Mesenchymal stem cell (in vitro differentiated cells and primary cell): Measurements from ENCODE around the gene SLC13A5. TPM values are rescaled to one million over a fixed set of nuclear protein-coding genes. Genes with fewer than 3 reads are reported as not detected.

ENCODE experiments used
- DNase-seq: peaks from one replicate; pipeline ENCODE4 v3.0.0-alpha.2; 2013
- H2AFZ ChIP-seq: one replicate; pipeline ENCODE4 v1.6.1; 2013; ENCODE audit warnings: low read depth, mild to moderate bottlenecking, control low read depth, inconsistent platforms, low read length, moderate library complexity
- H2AK5ac ChIP-seq: 2 replicates; pipeline ENCODE4 v1.6.1; 2013; ENCODE audit warnings: low read length, moderate library complexity, mild to moderate bottlenecking, inconsistent platforms; ENCODE audit not compliant: severe bottlenecking
- H2BK120ac ChIP-seq: one replicate; pipeline ENCODE4 v1.6.1; 2013; ENCODE audit warnings: low read depth, mild to moderate bottlenecking, inconsistent platforms, low read length, moderate library complexity
- H2BK12ac ChIP-seq, 2 experiments: one replicate each; pipeline ENCODE4 v1.6.1; 2013; ENCODE audit warnings: inconsistent platforms in 2 of 2, low read length in 2 of 2, mild to moderate bottlenecking in 2 of 2, moderate library complexity in 2 of 2, control low read depth in 1 of 2
- H2BK15ac ChIP-seq: one replicate; pipeline ENCODE4 v1.6.1; 2013; ENCODE audit warnings: mild to moderate bottlenecking, low read depth, inconsistent platforms; ENCODE audit not compliant: poor library complexity, severe bottlenecking
- H2BK5ac ChIP-seq: 2 replicates; pipeline ENCODE4 v1.6.1; 2013; ENCODE audit warnings: low read depth, mild to moderate bottlenecking, low read length, control low read depth, inconsistent platforms; ENCODE audit not compliant: poor library complexity, severe bottlenecking
- H3K14ac ChIP-seq, 2 experiments: one replicate each; pipeline ENCODE4 v1.6.1; 2013; ENCODE audit warnings: inconsistent platforms in 2 of 2, low read length in 2 of 2, control low read depth in 1 of 2, mild to moderate bottlenecking in 1 of 2, moderate library complexity in 1 of 2
- H3K18ac ChIP-seq, 2 experiments: one replicate each; pipeline ENCODE4 v1.6.1; 2013; ENCODE audit warnings: inconsistent platforms in 2 of 2, low read length in 2 of 2, control low read depth in 1 of 2, low read depth in 1 of 2, mild to moderate bottlenecking in 1 of 2
- H3K23ac ChIP-seq, 2 experiments: one replicate each; pipeline ENCODE4 v1.6.1; 2013; ENCODE audit warnings: inconsistent platforms in 2 of 2, low read length in 2 of 2, mild to moderate bottlenecking in 2 of 2, moderate library complexity in 2 of 2, control low read depth in 1 of 2
- H3K27ac ChIP-seq: 2 replicates; pipeline ENCODE4 v1.5.1; 2013; ENCODE audit warnings: mild to moderate bottlenecking, moderate library complexity, low read length, control low read depth, inconsistent platforms; ENCODE audit not compliant: poor library complexity, severe bottlenecking
- H3K27me3 ChIP-seq, 2 experiments: 2 replicates each; pipeline versions ENCODE4 v1.6.1 to v1.7.0; 2013; ENCODE audit warnings: low read length in 2 of 2, mild to moderate bottlenecking in 2 of 2, moderate library complexity in 2 of 2, control low read depth in 1 of 2, inconsistent platforms in 1 of 2; ENCODE audit not compliant: control insufficient read depth in 1 of 2, insufficient read depth in 1 of 2
- H3K36me3 ChIP-seq, 2 experiments: 2 replicates each; pipeline versions ENCODE4 v1.6.1 to v1.7.0; 2013; ENCODE audit warnings: low read length in 2 of 2, control low read depth in 1 of 2, inconsistent platforms in 1 of 2, low read depth in 1 of 2, mild to moderate bottlenecking in 1 of 2; ENCODE audit not compliant: insufficient read depth in 2 of 2, control insufficient read depth in 1 of 2
- H3K4ac ChIP-seq, 2 experiments: one replicate each; pipeline ENCODE4 v1.6.1; 2013; ENCODE audit warnings: inconsistent platforms in 2 of 2, low read length in 2 of 2, mild to moderate bottlenecking in 2 of 2, moderate library complexity in 2 of 2, control low read depth in 1 of 2, low read depth in 1 of 2
- H3K4me1 ChIP-seq: 2 replicates; pipeline ENCODE4 v1.6.1; 2013; ENCODE audit warnings: low read depth, low read length, control low read depth; ENCODE audit not compliant: control insufficient read depth, insufficient read depth
- H3K4me2 ChIP-seq: 2 replicates; pipeline ENCODE4 v1.6.1; 2013; ENCODE audit warnings: low read length, mild to moderate bottlenecking, inconsistent platforms; ENCODE audit not compliant: poor library complexity, severe bottlenecking
- H3K4me3 ChIP-seq, 2 experiments: 2 replicates each; pipeline versions ENCODE4 v1.5.1 to v1.7.0; 2013; ENCODE audit warnings: low read length in 2 of 2, mild to moderate bottlenecking in 2 of 2, control low read depth in 1 of 2, low read depth in 1 of 2; ENCODE audit not compliant: insufficient read depth in 1 of 2
- H3K79me1 ChIP-seq: replicated peaks from 2 replicates; pipeline ENCODE4 v1.6.1; 2013; ENCODE audit warnings: mild to moderate bottlenecking, control low read depth, low read length, inconsistent platforms; ENCODE audit not compliant: poor library complexity, severe bottlenecking
- H3K9ac ChIP-seq: 2 replicates; pipeline ENCODE4 v1.7.0; 2013; ENCODE audit warnings: mild to moderate bottlenecking, low read length, moderate library complexity
- H3K9me3 ChIP-seq: 2 replicates; pipeline ENCODE4 v1.7.0; 2013; ENCODE audit warnings: mild to moderate bottlenecking, low read length; ENCODE audit not compliant: control insufficient read depth
- H4K8ac ChIP-seq: one replicate; pipeline ENCODE4 v1.6.1; 2013; ENCODE audit warnings: inconsistent platforms, mild to moderate bottlenecking, low read length, moderate library complexity
- H4K91ac ChIP-seq: one replicate; pipeline ENCODE4 v1.6.1; 2013; ENCODE audit warnings: mild to moderate bottlenecking, low read length, inconsistent platforms
- WGBS: methylation state at CpG from one replicate; pipeline ENCODE4 v1.1.7; 2013; ENCODE audit warnings: mixed read lengths; 5-methylcytosine and 5-hydroxymethylcytosine counted together
- polyA plus RNA-seq, 2 experiments: library from polyadenylated mRNA; stranded (reverse); fragments of 200-250 nt; gene quantifications; one replicate each; pipeline ENCODE4 v1.2.3, GENCODE V29; 2013

The SLC13A5 gene
- not detected for polyA plus RNA-seq (2013, experiment 1 of 2)
- polyA plus RNA-seq (2013, experiment 2 of 2) = not detected

GRCh38 chr17:6713130-6713917, at the start of gene SLC13A5:
Gene SLC13A5 (minus strand): TSS chr17:6713369. CDS start chr17:6713333, 36 bp downstream.
- H3K36me3 ChIP-seq = no peaks in the 10 kb centered on the region
- H3K4ac ChIP-seq = no peak within 1 kb of the TSS
- H3K9me3 ChIP-seq = peaks cover 12% of the 10 kb centered on the region
- no peak within 1 kb of the TSS for H2BK120ac ChIP-seq
- 2% methylated on average over 70 of the region's 71 CpGs for WGBS
- H2BK15ac ChIP-seq = peak within 1 kb of the TSS; percentile 30
- peaks cover 9% of the 10 kb centered on the region for H3K4me1 ChIP-seq
- peak within 1 kb of the TSS in 1 of 2 experiments; percentile 23 for H3K23ac ChIP-seq
- no peak within 1 kb of the TSS for H4K8ac ChIP-seq
- no peak within 1 kb of the TSS for H3K27ac ChIP-seq
- H2AK5ac ChIP-seq = no peak within 1 kb of the TSS
- H3K27me3 ChIP-seq = peaks cover 46 to 59% of the 10 kb centered on the region in 2 experiments
- DNase-seq = peak; percentile 27
- H3K14ac ChIP-seq = no peak within 1 kb of the TSS
- no peak within 1 kb of the TSS for H3K9ac ChIP-seq
- H2BK12ac ChIP-seq = no peak within 1 kb of the TSS
- no peak within 1 kb of the TSS for H3K4me3 ChIP-seq
- H4K91ac ChIP-seq = peak within 1 kb of the TSS; percentile 46
- H3K18ac ChIP-seq = peak within 1 kb of the TSS in 1 of 2 experiments; percentile 19
- H3K4me2 ChIP-seq = no peak within 1 kb of the TSS
- no peak within 1 kb of the TSS for H2BK5ac ChIP-seq
- H3K79me1 ChIP-seq = no peaks in the 10 kb centered on the region
- peak within 1 kb of the TSS; percentile 44 for H2AFZ ChIP-seq

- Histone ChIP-seq H3K23ac (no peak overlapping the region), H3K14ac (no peak overlapping the region), H2BK15ac (no peak overlapping the region), H3K4me2 (no peak overlapping the region), H2AFZ (no peak overlapping the region), H2BK12ac (no peak overlapping the region), H3K36me3 (peaks cover 0 to 84% of the 10 kb centered on the region in 2 experiments), H2BK120ac (no peak overlapping the region), H3K27ac (no peak overlapping the region), H2BK5ac (no peak overlapping the region), H3K4ac (no peak overlapping the region), H3K18ac (no peak overlapping the region), H2AK5ac (no peak overlapping the region), H4K8ac (no peak overlapping the region), H3K4me3 (no peak overlapping the region), H3K9ac (no peak overlapping the region), H3K4me1 (no peaks in the 10 kb centered on the region), H4K91ac (no peak overlapping the region), H3K27me3 (peaks cover 0 to 10% of the 10 kb centered on the region in 2 experiments), H3K79me1 (no peaks in the 10 kb centered on the region), H3K9me3 (peaks cover 9% of the 10 kb centered on the region)
- DNase-seq = no peak
- WGBS = 91% methylated on average over 7 of the region's 8 CpGs
These were observed 48.6 kb upstream of the SLC13A5 start for GRCh38 chr17:6761779-6762178.

GRCh38 chr17:6757747-6758146, 44.6 kb upstream of the SLC13A5 start:
- DNase-seq = no peak
- no peak overlapping the region for H4K91ac ChIP-seq

GRCh38 chr17:6756425-6757031, 43.4 kb upstream of the SLC13A5 start:
- no peak overlapping the region for H3K4me2 ChIP-seq
- no peak overlapping the region for H3K14ac ChIP-seq
- H3K79me1 ChIP-seq = no peaks in the 10 kb centered on the region
- H2BK15ac ChIP-seq = no peak overlapping the region
- H3K23ac ChIP-seq = no peak overlapping the region
- H3K4me3 ChIP-seq = peak overlapping the region in 1 of 2 experiments; percentile 83
- H2BK5ac ChIP-seq = no peak overlapping the region
- no peak overlapping the region for H2AK5ac ChIP-seq
- H2BK120ac ChIP-seq = no peak overlapping the region
- no peak overlapping the region for H2AFZ ChIP-seq
- peaks cover 0 to 35% of the 10 kb centered on the region in 2 experiments for H3K36me3 ChIP-seq
- H3K27me3 ChIP-seq = no peaks in the 10 kb centered on the region
- peaks cover 2% of the 10 kb centered on the region for H3K4me1 ChIP-seq
- no peak overlapping the region for H4K91ac ChIP-seq
- no peak overlapping the region for H2BK12ac ChIP-seq
- WGBS = 82% methylated on average over 6 of the region's 13 CpGs
- H4K8ac ChIP-seq = no peak overlapping the region
- peak overlapping the region; percentile 96 for H3K9ac ChIP-seq
- H3K27ac ChIP-seq = no peak overlapping the region
- no peaks in the 10 kb centered on the region for H3K9me3 ChIP-seq
- no peak for DNase-seq
- no peak overlapping the region for H3K18ac ChIP-seq
- no peak overlapping the region for H3K4ac ChIP-seq

More at GRCh38 chr17:6757747-6758146, 44.6 kb upstream of the SLC13A5 start:
- Histone ChIP-seq H3K9ac (no peak overlapping the region), H2BK15ac (no peak overlapping the region), H3K79me1 (no peaks in the 10 kb centered on the region), H3K18ac (no peak overlapping the region), H3K4me1 (peaks cover 2% of the 10 kb centered on the region), H2AK5ac (no peak overlapping the region), H3K36me3 (peaks cover 0 to 47% of the 10 kb centered on the region in 2 experiments), H3K27ac (no peak overlapping the region), H3K27me3 (no peaks in the 10 kb centered on the region), H2BK5ac (no peak overlapping the region), H2AFZ (no peak overlapping the region), H3K4ac (no peak overlapping the region), H4K8ac (no peak overlapping the region), H3K23ac (no peak overlapping the region), H3K4me3 (no peak overlapping the region), H2BK12ac (no peak overlapping the region), H3K14ac (no peak overlapping the region), H2BK120ac (no peak overlapping the region), H3K4me2 (no peak overlapping the region), H3K9me3 (no peaks in the 10 kb centered on the region)
- 96% methylated on average over 2 of the region's 2 CpGs for WGBS
